ENCODE results near the gene GABARAP.

Gene GABARAP

GRCh38 chr17:7205561-7205960 lies 36.7 kb downstream of the GABARAP start:
- DNase-seq = no peak

GRCh38 chr17:7204828-7205461 lies 37.3 kb downstream of the GABARAP start:
- no peak for DNase-seq

DNA sequence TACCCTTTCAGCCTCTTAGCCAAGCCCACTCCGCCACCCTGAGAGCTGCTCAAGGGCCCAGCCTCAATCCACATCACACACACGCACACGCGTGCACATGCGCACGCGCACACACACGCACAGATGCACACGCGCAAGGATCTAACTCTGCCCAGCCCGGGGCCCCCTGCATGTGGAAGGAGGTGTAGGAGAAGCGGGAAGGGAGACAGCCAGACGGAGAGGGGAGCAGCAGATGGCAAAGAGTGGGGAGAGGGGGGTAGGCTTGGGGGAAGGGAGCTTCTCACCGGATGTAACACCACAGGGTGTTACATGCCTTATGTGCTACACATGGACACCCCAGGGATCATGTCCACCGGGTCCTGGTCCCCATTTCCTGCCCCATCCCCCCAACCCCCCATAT lies 37.9 kb downstream of the GABARAP start:
- no peak for DNase-seq

- DNase-seq = no peak
Measured at GRCh38 chr17:7203391-7203790, 38.9 kb downstream of the GABARAP start.

GRCh38 chr17:7196651-7197401 lies 45.4 kb downstream of the GABARAP start:
- no peak for DNase-seq

DNA sequence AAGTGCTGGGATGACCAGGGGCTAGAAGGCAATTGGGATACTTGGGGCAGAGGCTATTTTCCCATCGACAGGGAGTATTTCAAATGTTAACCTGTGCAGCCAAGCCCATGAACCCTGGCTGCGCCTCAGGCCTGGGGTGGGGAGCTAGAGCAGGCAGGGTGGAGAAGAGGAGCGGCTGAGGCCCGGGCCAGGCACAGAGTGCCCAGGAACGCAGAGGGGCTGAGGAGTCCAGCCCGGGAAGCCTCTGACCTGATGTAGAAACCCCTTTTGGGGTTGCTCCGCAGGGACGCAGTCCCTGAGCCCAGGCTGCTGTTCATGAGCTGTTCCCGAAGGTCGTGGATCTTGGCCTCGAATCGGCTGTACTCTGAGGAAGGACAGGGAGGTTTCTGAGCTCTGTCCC lies 46.3 kb downstream of the GABARAP start:
- DNase-seq = no peak

GRCh38 chr17:7192271-7192937 lies 49.8 kb downstream of the GABARAP start:
- DNase-seq = peak in 1 of 2 experiments; percentile 9

DNA sequence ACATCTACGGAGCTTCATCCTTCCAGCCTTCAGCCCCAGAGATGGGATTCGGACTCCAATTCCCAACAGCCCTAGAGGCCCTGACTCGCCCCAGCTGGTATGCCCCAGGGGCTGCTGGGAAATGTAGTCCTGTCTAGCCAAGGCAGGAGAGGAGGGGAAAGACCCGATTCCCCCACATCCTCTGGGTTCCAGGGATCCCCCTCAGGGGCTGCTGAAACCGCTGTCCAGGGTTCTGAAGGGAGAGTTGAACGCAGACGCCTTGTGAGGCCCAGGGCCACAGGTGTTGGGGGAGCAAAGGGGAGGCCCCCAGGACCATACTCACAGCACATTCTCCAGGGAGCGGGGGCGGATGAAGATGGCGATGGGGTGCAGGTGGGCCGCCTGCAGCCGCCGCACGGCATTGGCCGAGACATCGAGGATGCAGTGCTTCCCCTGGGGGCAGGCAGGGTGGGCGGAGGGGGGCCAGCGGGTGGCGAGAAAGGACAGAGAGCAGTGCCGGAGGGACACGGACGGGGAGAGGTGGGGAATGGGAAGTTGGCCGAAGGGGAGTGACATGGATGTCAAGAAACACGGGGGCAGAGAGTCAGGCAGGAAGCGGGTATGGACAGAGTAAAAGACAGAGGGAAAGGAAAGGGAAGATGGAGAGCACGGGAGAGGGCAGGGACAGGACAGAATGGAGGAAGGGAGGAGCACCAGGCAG lies 50.5 kb downstream of the GABARAP start:
- peak in 1 of 2 experiments; percentile 52 for DNase-seq

- no peak for DNase-seq
Measured at GRCh38 chr17:7191069-7191468, 51.2 kb downstream of the GABARAP start.

DNA sequence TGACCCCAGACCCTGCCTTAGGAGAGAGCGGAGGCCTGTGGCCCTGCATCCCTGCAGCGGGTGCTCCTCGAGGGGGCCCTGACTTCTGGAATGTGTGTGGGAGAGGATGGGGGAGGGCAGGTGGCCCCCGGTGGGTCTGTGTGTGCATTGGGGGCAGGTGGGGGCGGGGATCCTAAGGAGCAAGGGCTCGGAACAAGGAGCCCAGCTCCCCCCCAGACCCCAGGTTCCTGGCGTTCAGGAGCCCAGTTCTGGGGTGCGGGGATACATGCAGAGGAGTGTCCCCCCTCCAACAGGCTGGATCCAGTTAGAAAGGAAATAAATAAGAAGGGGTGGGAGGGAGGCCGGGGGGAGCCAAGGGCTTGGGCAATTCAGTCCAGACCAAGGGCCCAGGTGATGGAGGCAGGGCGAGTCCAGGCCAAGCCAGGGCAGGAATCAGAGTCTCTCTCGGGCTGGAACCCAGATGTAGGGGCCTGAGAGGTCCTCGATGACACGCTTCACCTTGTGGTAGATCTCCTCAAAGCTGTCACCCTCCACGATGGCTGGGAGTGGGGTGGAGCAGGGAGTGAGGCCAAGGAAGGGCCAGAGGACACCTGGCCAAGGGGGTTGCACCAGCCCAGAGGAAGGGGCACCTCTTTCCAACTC lies 51.9 kb downstream of the GABARAP start:
- DNase-seq = no peak

Measured in NCI-H446 (cell line).